Activated naive CD4-positive, alpha-beta T cell treated with anti-CD3 and anti-CD28 coated beads, Interleukin-2, amount 10 ng/mL, durations not matched to agents 7 days and 5 days (primary cell): ENCODE data around the gene SUMF2.
A peak's percentile ranks its signal among the peaks of the same experiment; 100 is the strongest.
"Not testable (repeated sequence)": the region's sequence is repeated elsewhere in the genome, so short reads cannot be mapped to it uniquely, and the experiment has no call there.

ENCODE experiments used
- CTCF ChIA-PET: fragments of 350-600 bp; sonication (Branson Sonifier 250); formaldehyde crosslinking; loops from one replicate; lab custom pipeline; 2021; ENCODE audit warnings: antibody characterized with exemption; lab: Charles Lee
- DNase-seq: peaks from one replicate; pipeline ENCODE4 v3.0.0-alpha.2; 2020
- H3K27ac Mint-ChIP-seq: one replicate; pipeline ENCODE4 v1.8.0; 2021; ENCODE audit warnings: mild to moderate bottlenecking, moderate library complexity, mixed read lengths
- H3K27me3 Mint-ChIP-seq: one replicate; pipeline ENCODE4 v1.8.0; 2021; ENCODE audit warnings: mild to moderate bottlenecking, mixed read lengths
- H3K36me3 Mint-ChIP-seq: one replicate; pipeline ENCODE4 v1.8.0; 2021; ENCODE audit warnings: mixed read lengths
- H3K4me1 Mint-ChIP-seq: one replicate; pipeline ENCODE4 v1.8.0; 2021; ENCODE audit warnings: mixed read lengths
- H3K4me3 Mint-ChIP-seq: one replicate; pipeline ENCODE4 v1.8.0; 2021; ENCODE audit warnings: mild to moderate bottlenecking, moderate library complexity, mixed read lengths
- H3K9me3 Mint-ChIP-seq: one replicate; pipeline ENCODE4 v1.8.0; 2021; ENCODE audit warnings: mixed read lengths

SUMF2 gene

DNA sequence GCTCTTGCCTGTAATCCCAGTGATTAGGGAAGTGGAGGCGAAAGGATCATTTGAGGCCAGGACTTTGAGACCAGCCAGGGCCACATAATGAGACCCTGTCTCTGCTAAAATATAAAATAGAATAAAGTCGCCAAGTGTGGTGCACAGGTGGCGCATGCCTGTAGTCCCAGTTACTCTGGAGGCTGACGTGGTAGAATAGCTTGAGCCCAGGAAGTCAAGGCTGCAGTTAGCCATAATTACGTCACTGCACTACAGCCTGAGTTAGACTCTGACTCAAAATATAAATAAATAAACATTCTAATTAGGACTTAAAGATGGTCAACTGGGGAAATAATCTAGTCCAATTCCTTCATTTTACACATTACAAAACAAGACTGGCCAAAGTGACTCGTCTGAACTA is 41.4 kb downstream of the SUMF2 start:
- H3K4me1 Mint-ChIP-seq = peaks cover 43% of the 10 kb centered on the region
- H3K27ac Mint-ChIP-seq = peak overlapping the region; percentile 97
- CTCF ChIA-PET = no interaction called here
- peaks cover 49% of the 10 kb centered on the region for H3K36me3 Mint-ChIP-seq
- H3K9me3 Mint-ChIP-seq = peaks cover 8% of the 10 kb centered on the region
- peak; percentile 50 for DNase-seq
- H3K27me3 Mint-ChIP-seq = no peaks in the 10 kb centered on the region
- H3K4me3 Mint-ChIP-seq = peak overlapping the region; percentile 97

DNA sequence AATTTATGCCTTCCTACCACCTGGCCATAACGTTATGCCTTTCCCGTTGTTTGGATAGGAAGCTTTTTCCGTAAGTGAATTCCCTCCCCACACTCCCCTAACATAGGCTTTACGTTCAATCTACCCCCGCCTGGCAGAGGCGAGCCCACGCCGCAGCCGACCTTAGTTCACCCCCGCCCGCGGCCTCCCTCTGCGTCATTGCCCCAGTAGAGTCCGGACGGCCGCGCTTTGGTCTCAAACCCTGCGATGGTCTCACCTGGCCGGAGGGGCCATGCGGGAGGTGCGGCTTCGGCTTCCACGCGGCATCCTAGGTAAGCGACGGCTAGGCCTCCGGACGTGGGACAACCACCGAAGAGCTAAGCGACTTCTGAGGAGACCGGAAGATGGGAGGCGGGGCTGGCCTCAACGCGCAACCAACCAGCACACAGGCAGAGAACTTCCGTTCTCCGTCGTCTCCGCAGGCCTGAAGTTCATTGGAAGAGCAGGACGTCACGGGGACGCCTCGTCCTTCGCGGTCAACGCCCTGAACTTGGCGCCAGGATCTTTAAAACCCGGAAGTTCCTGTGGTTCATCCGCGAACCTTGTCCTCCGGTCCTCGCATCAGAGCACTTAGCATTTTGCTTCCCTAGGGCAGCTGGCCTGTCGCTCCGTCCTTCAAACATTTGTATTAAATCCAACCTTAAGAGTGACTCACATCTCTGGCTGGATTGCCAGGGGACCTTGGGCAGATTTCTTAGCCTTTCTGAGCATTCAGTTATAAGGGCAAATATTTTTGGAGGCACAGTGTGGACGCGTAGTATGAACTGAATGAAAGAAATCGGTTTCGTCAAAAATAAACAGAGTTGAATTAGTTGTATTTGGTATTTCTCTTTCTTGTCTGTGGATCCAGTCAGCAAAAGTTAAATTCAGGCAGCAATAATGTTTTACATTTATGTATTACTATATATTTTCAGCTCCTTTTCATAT is 42.3 kb downstream of the SUMF2 start, which contains the start of gene CHCHD2:
Gene CHCHD2 (minus strand): TSS at position 369 of the 966 bp plus-strand sequence. CDS start 63 bp downstream, at position 306.
- H3K4me3 Mint-ChIP-seq = peak within 1 kb of the TSS; percentile 97
- peaks cover 46% of the 10 kb centered on the region for H3K4me1 Mint-ChIP-seq
- DNase-seq = peak; percentile 97
- peaks cover 8% of the 10 kb centered on the region for H3K9me3 Mint-ChIP-seq
- H3K27me3 Mint-ChIP-seq = no peaks in the 10 kb centered on the region
- peak within 1 kb of the TSS; percentile 97 for H3K27ac Mint-ChIP-seq
- H3K36me3 Mint-ChIP-seq = peaks cover 40% of the 10 kb centered on the region
- CTCF ChIA-PET = no interaction called here

DNA sequence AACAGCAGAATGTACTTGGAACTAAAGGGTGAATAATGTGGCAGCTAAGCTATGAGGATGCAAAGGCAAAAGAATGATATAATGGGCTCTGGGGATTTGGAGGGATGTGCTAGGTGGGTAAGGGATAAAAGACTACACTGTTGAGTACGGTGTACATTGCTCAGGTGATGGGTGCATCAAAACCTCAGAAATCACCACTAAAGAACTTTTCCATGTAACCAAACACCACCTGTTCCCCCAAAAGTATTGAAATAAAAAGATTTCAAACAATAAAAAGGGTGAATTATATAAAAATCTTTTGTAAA is 43.8 kb downstream of the SUMF2 start:
- DNase-seq = no peak
- peaks cover under 1% of the 10 kb centered on the region for H3K27me3 Mint-ChIP-seq
- H3K27ac Mint-ChIP-seq = peak overlapping the region; percentile 97
- peaks cover 8% of the 10 kb centered on the region for H3K9me3 Mint-ChIP-seq
- peaks cover 34% of the 10 kb centered on the region for H3K36me3 Mint-ChIP-seq
- peaks cover 44% of the 10 kb centered on the region for H3K4me1 Mint-ChIP-seq
- peak overlapping the region; percentile 22 for H3K4me3 Mint-ChIP-seq
- CTCF ChIA-PET = no interaction called here

DNA sequence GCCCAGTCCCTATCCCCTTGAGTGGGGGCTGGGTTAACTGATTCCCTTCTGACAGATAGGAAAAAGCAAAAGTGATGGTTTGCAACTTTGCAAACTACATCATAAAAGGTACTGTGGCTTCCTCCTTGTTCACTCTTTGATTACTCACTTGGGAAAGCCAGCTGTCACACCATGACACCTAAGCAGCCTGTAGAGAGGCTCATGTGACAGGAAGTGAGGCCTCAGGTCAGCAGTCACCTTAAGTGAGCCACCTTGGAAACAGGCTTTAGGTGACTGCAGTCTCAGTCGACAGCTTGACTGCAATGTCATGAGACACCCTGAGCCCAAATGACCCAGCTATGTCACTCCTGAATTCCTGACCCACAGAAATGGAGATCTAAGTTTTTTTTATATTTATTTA is 46.5 kb downstream of the SUMF2 start:
- H3K27me3 Mint-ChIP-seq = peaks cover 14% of the 10 kb centered on the region
- H3K9me3 Mint-ChIP-seq = peaks cover 8% of the 10 kb centered on the region
- CTCF ChIA-PET = no interaction called here
- H3K27ac Mint-ChIP-seq = no peak overlapping the region
- DNase-seq = peak; percentile 36
- H3K36me3 Mint-ChIP-seq = peaks cover 15% of the 10 kb centered on the region
- no peak overlapping the region for H3K4me3 Mint-ChIP-seq
- H3K4me1 Mint-ChIP-seq = peaks cover 25% of the 10 kb centered on the region

DNA sequence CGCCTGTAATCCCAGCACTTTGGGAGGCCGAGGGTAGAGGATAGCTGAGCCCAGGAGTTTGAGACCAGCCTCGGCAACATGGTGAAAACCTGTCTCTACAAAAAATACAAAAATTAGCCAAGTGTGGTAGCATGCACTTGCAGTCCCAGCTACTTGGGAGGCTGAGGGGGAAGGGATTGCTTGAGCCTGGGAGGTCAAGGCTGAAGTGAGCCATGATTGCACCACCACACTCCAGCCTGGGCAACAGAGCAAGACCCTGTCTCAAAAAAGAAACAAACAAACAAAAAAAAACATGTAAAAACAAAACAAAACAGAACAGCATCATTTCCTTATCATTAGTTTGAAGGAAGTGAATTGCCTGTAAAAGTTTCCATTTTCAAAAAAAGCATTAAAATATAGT is 48.2 kb downstream of the SUMF2 start:
- CTCF ChIA-PET, H3K4me3 Mint-ChIP-seq, DNase-seq, H3K36me3 Mint-ChIP-seq, H3K9me3 Mint-ChIP-seq, H3K27ac Mint-ChIP-seq: not testable (repeated sequence)
- peaks cover 29% of the 10 kb centered on the region for H3K27me3 Mint-ChIP-seq
- peaks cover 12% of the 10 kb centered on the region for H3K4me1 Mint-ChIP-seq

DNA sequence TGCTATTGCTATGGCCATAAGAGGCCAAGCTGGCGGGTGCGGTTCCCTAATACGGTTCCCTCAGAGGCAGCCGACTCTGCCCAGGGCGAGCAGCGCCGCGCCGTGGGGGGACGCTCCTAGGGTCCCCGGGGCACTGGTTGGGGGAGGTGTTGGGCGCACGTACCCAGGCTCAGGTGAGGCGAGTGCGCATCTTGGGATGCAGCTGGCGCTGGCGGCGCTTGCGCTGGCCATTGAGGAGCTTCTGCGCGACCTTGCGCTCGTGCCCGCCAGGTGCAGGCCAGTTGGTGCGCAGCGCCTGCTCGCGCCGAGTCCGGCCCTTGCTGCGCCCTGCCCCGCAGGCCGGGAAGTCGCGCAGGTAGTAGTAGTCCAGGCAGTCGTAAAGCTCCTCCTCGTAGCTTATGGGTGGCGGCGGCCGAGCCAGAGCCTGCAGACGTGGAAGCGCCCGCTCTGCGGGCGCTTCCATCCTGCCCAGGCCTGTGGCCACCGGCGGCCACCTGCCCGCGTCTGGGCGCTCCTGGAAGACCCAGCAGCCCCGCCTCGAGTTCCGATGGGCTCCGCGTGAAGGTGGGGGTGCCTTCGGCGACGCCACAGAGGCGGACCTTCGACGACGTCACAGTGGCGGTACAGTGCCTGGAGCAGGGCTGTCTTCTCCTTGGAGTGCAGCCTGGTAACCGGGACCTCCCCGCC is 51.9 kb downstream of the SUMF2 start, which contains the start of gene NUPR2:
Gene NUPR2 (minus strand): TSS at position 566 of the 687 bp plus-strand sequence. CDS start 103 bp downstream, at position 463.
- no peaks in the 10 kb centered on the region for H3K36me3 Mint-ChIP-seq
- peaks cover 33% of the 10 kb centered on the region for H3K27me3 Mint-ChIP-seq
- H3K4me1 Mint-ChIP-seq = no peaks in the 10 kb centered on the region
- DNase-seq = no peak
- H3K9me3 Mint-ChIP-seq = no peaks in the 10 kb centered on the region
- CTCF ChIA-PET = no interaction called here
- H3K27ac Mint-ChIP-seq = no peak within 1 kb of the TSS
- H3K4me3 Mint-ChIP-seq = no peak within 1 kb of the TSS

DNA sequence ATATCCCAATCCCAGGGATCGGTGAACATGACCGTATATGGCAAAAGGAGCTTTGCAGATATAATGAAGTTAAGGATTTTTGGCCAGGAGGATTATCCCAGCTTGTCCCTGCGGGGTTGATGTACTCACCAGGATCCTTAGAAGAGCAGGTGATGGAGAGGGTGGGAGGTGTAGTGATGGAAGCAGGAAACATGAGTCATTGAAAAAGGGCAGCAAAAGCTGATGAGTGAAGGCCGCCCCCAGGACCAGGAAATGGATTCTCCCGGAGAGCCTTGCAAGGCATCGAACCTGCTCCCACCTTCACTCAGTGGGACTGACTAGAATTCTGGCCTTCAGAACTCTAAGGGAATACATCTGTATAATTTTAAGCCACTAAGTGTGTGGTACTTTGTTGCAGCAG is 57.4 kb downstream of the SUMF2 start:
- Mint-ChIP-seq H3K4me3 (no peak overlapping the region), H3K27me3 (peaks cover 10% of the 10 kb centered on the region), H3K27ac (no peak overlapping the region), H3K9me3 (no peaks in the 10 kb centered on the region), H3K4me1 (no peaks in the 10 kb centered on the region), H3K36me3 (no peaks in the 10 kb centered on the region)
- CTCF ChIA-PET = interaction anchor here (0.6 kb wide), 1 partner anchor 48 kb away, joined by 3 read pairs; no protein-coding TSS in a partner anchor
- no peak for DNase-seq

DNA sequence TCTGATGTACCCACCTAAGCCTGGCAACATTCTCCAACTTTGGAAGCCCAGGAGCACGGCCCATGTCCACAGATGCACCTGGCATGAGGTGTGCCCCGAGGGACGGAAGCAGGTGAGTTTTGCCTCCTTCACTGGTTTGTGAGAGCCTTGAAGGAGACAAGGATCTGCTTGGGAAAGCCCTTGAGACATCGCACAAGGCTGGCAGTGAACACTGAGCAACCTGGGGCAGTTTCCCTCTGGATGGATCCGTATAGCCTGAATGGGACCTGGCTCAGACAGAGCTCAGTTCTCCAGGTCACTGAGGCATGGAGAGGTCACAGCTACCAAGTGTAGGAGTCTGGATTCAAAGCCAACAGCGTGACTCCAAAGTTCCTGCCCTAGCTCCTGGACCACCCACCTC is 60.9 kb downstream of the SUMF2 start:
- no peaks in the 10 kb centered on the region for H3K4me1 Mint-ChIP-seq
- no peak overlapping the region for H3K4me3 Mint-ChIP-seq
- H3K36me3 Mint-ChIP-seq = no peaks in the 10 kb centered on the region
- H3K9me3 Mint-ChIP-seq = no peaks in the 10 kb centered on the region
- CTCF ChIA-PET = no interaction called here
- DNase-seq = no peak
- no peak overlapping the region for H3K27ac Mint-ChIP-seq
- H3K27me3 Mint-ChIP-seq = no peaks in the 10 kb centered on the region

DNA sequence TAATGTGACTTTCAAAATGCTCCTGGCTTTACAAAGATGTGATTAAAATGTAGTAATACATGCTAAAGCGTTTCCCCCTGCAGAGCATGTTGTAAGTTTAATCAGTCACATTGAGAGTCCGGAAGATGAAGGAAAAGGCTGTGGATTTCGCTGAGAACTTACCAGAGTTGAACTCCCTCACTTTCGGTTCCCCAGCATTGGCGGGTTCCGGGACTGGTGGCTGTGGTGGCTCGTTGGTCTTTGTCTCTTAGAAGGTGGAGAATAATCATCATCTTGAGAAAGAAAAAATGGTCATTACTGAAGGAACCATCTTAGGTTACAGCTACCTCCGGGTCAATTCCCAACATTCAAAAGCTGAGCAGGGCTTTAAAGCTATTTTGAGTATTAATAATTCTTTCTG is 61.7 kb downstream of the SUMF2 start:
- no peaks in the 10 kb centered on the region for H3K36me3 Mint-ChIP-seq
- no peak overlapping the region for H3K4me3 Mint-ChIP-seq
- no peaks in the 10 kb centered on the region for H3K4me1 Mint-ChIP-seq
- no peak for DNase-seq
- H3K9me3 Mint-ChIP-seq = no peaks in the 10 kb centered on the region
- no peak overlapping the region for H3K27ac Mint-ChIP-seq
- H3K27me3 Mint-ChIP-seq = no peaks in the 10 kb centered on the region
- CTCF ChIA-PET = no interaction called here

DNA sequence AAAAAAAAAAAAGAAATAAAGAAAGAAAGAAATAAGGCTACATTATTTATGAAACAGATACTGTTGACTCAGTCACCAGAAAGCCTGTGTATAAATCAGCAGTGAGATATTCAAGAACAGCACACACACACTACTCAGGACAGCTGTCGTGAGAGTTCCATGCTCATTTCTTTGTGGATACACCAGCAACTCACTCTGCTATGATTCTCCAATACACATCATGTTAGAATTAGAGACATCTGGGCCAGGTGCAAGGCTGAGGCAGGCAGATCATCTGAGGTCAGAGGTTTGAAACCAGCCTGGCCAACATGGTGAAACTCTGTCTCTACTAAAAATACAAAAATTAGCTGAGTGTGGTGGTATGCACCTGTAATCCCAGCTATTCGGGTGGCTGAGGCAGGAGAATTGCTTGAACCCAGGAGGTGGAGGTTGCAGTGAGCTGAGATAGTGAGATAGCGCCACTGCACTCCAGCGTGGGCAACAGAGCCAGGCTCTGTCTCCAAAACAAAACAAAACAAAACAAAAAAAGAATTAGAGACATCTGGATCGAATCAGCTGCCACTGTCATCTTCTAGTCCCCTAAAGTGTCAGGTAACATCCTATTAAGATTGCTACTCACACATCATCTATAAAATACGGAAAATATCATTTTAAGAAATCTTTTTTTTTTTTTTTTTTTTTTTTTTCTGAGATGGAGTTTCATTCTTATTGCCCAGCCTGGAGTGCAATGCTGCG is 63.3 kb downstream of the SUMF2 start:
- DNase-seq = no peak
- CTCF ChIA-PET = no interaction called here
- Mint-ChIP-seq H3K4me3 (no peak overlapping the region), H3K27ac (no peak overlapping the region), H3K27me3 (no peaks in the 10 kb centered on the region), H3K9me3 (no peaks in the 10 kb centered on the region), H3K4me1 (no peaks in the 10 kb centered on the region), H3K36me3 (no peaks in the 10 kb centered on the region)
